Upper lobe of left lung (tissue), 4 donors: ENCODE measurements around the gene COX6B1.
A peak's percentile ranks its signal among the peaks of the same experiment; 100 is the strongest.

Experiments
- CTCF ChIP-seq, 6 experiments: fragments of 450-650 bp in 4 of 6; fragments of 200-600 bp in 2 of 6; sonication (generic) in 2 of 6; IDR thresholded peaks; one replicate each; pipeline ENCODE4 v1.5.1; 2016 to 2019; ENCODE audit warnings: antibody characterized with exemption in 6 of 6
- EP300 ChIP-seq, 4 donors: sonication (generic); formaldehyde crosslinking; IDR thresholded peaks; one replicate each; pipeline ENCODE4 v1.5.1; 2017; ENCODE audit warnings: antibody characterized with exemption in 4 of 4, control low read depth in 2 of 4
- POLR2A ChIP-seq, 4 donors: fragments of 450-650 bp; IDR thresholded peaks; one replicate each; pipeline ENCODE4 v1.5.1; 2016 to 2017; ENCODE audit warnings: antibody characterized with exemption in 4 of 4, mild to moderate bottlenecking in 2 of 4
- POLR2AphosphoS5 ChIP-seq, 2 donors: sonication (generic); formaldehyde crosslinking; IDR thresholded peaks; one replicate each; pipeline ENCODE4 v1.5.1; 2017; ENCODE audit warnings: antibody characterized with exemption in 2 of 2

- TF ChIP-seq CTCF (IDR thresholded peaks at IDR 0.05) (peak in 1 of 6 experiments; percentile 9), POLR2A (IDR thresholded peaks at IDR 0.05) (peak in 3 of 4 donors; percentile 17 to 71 (median 59)), POLR2AphosphoS5 (IDR thresholded peaks at IDR 0.05) (peak; percentile 20 to 53), EP300 (IDR thresholded peaks at IDR 0.05) (no peak)
These were observed 3.7 kb upstream of the COX6B1 start for GRCh38 chr19:35644206-35644986.
